ENCODE results near the gene SENP7. TPM values are rescaled to one million over a fixed set of nuclear protein-coding genes. Genes with fewer than 3 reads are reported as not detected.
"Not testable (repeated sequence)": the region's sequence is repeated elsewhere in the genome, so short reads cannot be mapped to it uniquely, and the experiment has no call there.

The SENP7 gene
- total RNA-seq, 1 donor from 2014 or later = 33.6 TPM

GRCh38 chr3:101453961-101454360 is 59.1 kb downstream of the SENP7 start:
- Mint-ChIP-seq H3K4me3 (no peak overlapping the region), H3K4me1 (ENCODE audit: unreplicated experiment) (no peaks in the 10 kb centered on the region), H3K9me3 (no peaks in the 10 kb centered on the region), H3K27ac (no peak overlapping the region), H3K27me3 (no peaks in the 10 kb centered on the region), H3K36me3 (peaks cover 14% of the 10 kb centered on the region)
- no peak for DNase-seq (ENCODE audit: extremely low spot score, unreplicated experiment)
- TF ChIP-seq CTCF (conservative IDR thresholded peaks at IDR 0.05) = no peak

GRCh38 chr3:101438641-101439040 is 74.4 kb downstream of the SENP7 start:
- H3K9me3 Mint-ChIP-seq = peaks cover 18% of the 10 kb centered on the region
- H3K27ac Mint-ChIP-seq; H3K27me3 Mint-ChIP-seq; H3K4me3 Mint-ChIP-seq; H3K4me1 Mint-ChIP-seq (ENCODE audit: unreplicated experiment); DNase-seq (ENCODE audit: extremely low spot score, unreplicated experiment): not testable (repeated sequence)
- peaks cover 39% of the 10 kb centered on the region for H3K36me3 Mint-ChIP-seq

GRCh38 chr3:101433652-101434051 is 79.4 kb downstream of the SENP7 start:
- Mint-ChIP-seq H3K27me3 (no peaks in the 10 kb centered on the region), H3K27ac (no peak overlapping the region), H3K36me3 (peaks cover 30% of the 10 kb centered on the region)

GRCh38 chr3:101423984-101424888 is 88.8 kb downstream of the SENP7 start:
- H3K27me3 Mint-ChIP-seq = no peaks in the 10 kb centered on the region
- H3K27ac Mint-ChIP-seq = no peak overlapping the region
- no peaks in the 10 kb centered on the region for H3K4me1 Mint-ChIP-seq (ENCODE audit: unreplicated experiment)
- peaks cover 12% of the 10 kb centered on the region for H3K9me3 Mint-ChIP-seq
- no peak overlapping the region for H3K4me3 Mint-ChIP-seq
- peaks cover 25% of the 10 kb centered on the region for H3K36me3 Mint-ChIP-seq
- no peak for DNase-seq (ENCODE audit: extremely low spot score, unreplicated experiment)
- TF ChIP-seq CTCF (conservative IDR thresholded peaks at IDR 0.05) = no peak

More at GRCh38 chr3:101433652-101434051, 79.4 kb downstream of the SENP7 start:
- Mint-ChIP-seq H3K4me3 (no peak overlapping the region), H3K9me3 (peaks cover 7% of the 10 kb centered on the region), H3K4me1 (ENCODE audit: unreplicated experiment) (no peaks in the 10 kb centered on the region)
- DNase-seq (ENCODE audit: extremely low spot score, unreplicated experiment) = no peak
- no peak for TF ChIP-seq CTCF (conservative IDR thresholded peaks at IDR 0.05)

- Mint-ChIP-seq H3K27me3 (no peaks in the 10 kb centered on the region), H3K4me3 (no peak overlapping the region), H3K27ac (no peak overlapping the region), H3K36me3 (peaks cover 6% of the 10 kb centered on the region), H3K4me1 (ENCODE audit: unreplicated experiment) (no peaks in the 10 kb centered on the region), H3K9me3 (no peaks in the 10 kb centered on the region)
- no peak for DNase-seq (ENCODE audit: extremely low spot score, unreplicated experiment)
- no peak for TF ChIP-seq CTCF (conservative IDR thresholded peaks at IDR 0.05)
Measured at GRCh38 chr3:101418851-101419250, 94.2 kb downstream of the SENP7 start.

- DNase-seq (ENCODE audit: extremely low spot score, unreplicated experiment) = no peak
Measured at GRCh38 chr3:101414121-101414520, 98.9 kb downstream of the SENP7 start.

More at GRCh38 chr3:101414121-101414520, 98.9 kb downstream of the SENP7 start:
- Mint-ChIP-seq H3K4me3 (no peak overlapping the region), H3K9me3 (peaks cover 7% of the 10 kb centered on the region), H3K36me3 (peaks cover 11% of the 10 kb centered on the region), H3K4me1 (ENCODE audit: unreplicated experiment) (no peaks in the 10 kb centered on the region), H3K27ac (no peak overlapping the region), H3K27me3 (no peaks in the 10 kb centered on the region)
- TF ChIP-seq CTCF (conservative IDR thresholded peaks at IDR 0.05) = no peak
